ENCODE results near the gene SLC35D2. TPM values are rescaled to one million over a fixed set of nuclear protein-coding genes. Genes with fewer than 3 reads are reported as not detected.

SLC35D2 gene
- total RNA-seq, 1 experiment from 2014 or later = 19.0 TPM

DNA sequence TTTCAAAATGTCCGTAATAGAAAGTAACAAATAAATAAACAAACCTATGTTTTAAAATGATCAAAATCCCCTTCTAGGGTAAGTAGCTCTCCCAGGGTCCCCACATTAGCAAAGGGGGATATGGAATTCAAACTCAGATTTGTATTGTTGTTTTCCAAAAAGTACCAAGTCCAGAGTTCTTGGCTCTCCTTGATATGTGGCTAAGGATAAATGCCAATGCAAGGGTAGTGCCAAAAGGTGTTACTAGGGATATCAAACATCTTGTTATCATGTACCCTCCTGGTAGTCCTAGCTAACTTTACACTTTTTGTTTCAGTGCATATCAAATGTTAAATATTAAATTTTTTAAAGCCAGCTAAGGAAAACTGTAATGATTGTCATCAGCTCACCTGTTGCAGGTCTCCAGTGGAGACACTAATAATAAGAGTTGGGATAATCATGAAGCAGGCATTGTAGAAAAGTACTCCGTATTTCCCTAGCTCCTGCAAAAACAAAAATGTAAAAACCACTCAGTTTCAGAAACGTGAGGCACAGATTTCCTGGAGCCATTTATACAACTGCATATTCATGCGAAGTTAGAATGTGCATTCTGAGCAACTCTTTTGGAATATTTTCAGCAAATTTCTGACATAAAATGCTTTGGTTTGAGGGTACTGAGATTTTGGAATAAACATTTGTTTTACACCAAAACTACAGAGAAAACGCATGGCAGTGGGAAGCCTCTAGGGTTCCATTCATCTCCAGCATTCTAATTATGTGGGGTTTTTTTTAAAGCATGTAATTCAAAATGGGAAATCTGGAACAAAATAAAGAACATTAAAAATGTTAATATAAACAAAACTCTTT lies 39.8 kb downstream of the SLC35D2 start:
- Histone ChIP-seq H3K27ac (ENCODE audit: insufficient read length, low read depth, low read length) (peak overlapping the region; percentile 41), H3K23ac (ENCODE audit: insufficient read length, low read depth, low read length) (no peak overlapping the region), H3T11ph (ENCODE audit: low read length) (peak overlapping the region; percentile 88), H3K9ac (ENCODE audit: extremely low read depth, insufficient read length, low read length) (no peak overlapping the region), H3K56ac (ENCODE audit: insufficient read length, low read depth, low read length) (no peak overlapping the region), H4K5ac (ENCODE audit: insufficient read length, low read depth, low read length) (no peak overlapping the region), H2BK20ac (ENCODE audit: low read depth, low read length, poor library complexity, severe bottlenecking) (peak overlapping the region; percentile 26), H3K27me3 (ENCODE audit: insufficient read depth, low read length) (no peaks in the 10 kb centered on the region), H2BK15ac (ENCODE audit: low read depth, low read length) (no peak overlapping the region), H2BK5ac (ENCODE audit: insufficient read length, low read length) (no peak overlapping the region), H3K4me1 (ENCODE audit: insufficient read depth, low read length) (peaks cover 9% of the 10 kb centered on the region), H4K8ac (replicated peaks; ENCODE audit: insufficient read length, low read depth, low read length) (no peak overlapping the region), H2BK12ac (ENCODE audit: insufficient read length, low read depth, low read length) (no peak overlapping the region), H3K23me2 (ENCODE audit: insufficient read length, low read depth, low read length, poor library complexity, severe bottlenecking) (no peaks in the 10 kb centered on the region), H3K18ac (ENCODE audit: insufficient read length, low read depth, low read length) (peak overlapping the region; percentile 34), H3K9me3 (ENCODE audit: control insufficient read depth, low read depth, low read length) (peaks cover 3% of the 10 kb centered on the region), H3K79me2 (ENCODE audit: insufficient read depth, low read length) (no peaks in the 10 kb centered on the region), H4K91ac (ENCODE audit: insufficient read length, low read depth, low read length) (no peak overlapping the region), H3K4ac (ENCODE audit: low read depth, low read length) (no peak overlapping the region; the same call in 1 of the 2 replicates), H3K79me1 (ENCODE audit: insufficient read depth, low read depth, low read length, poor library complexity, severe bottlenecking) (no peaks in the 10 kb centered on the region), H2BK120ac (ENCODE audit: low read depth, low read length, poor library complexity, severe bottlenecking) (no peak overlapping the region), H2AK5ac (ENCODE audit: insufficient read length, low read length) (peak overlapping the region; percentile 28), H3K14ac (ENCODE audit: insufficient read depth, low read length) (peak overlapping the region; percentile 29; the same call in 1 of the 2 replicates), H4K20me1 (ENCODE audit: control insufficient read depth, insufficient read depth, insufficient read length) (no peaks in the 10 kb centered on the region), H3K4me2 (ENCODE audit: insufficient read depth, insufficient read length, low read length) (no peak overlapping the region), H2AFZ (ENCODE audit: low read length) (no peak overlapping the region)
- Mint-ChIP-seq H3K36me3 (ENCODE audit: insufficient read depth in 1 of 3, low read depth in 3 of 3) (peaks cover 0 to 8% (median 5%) of the 10 kb centered on the region in 3 experiments; a peak in 5 of 7 replicates), H3K27me3 (ENCODE audit: low read depth) (no peaks in the 10 kb centered on the region), H3K4me1 (peaks cover 36 to 52% of the 10 kb centered on the region in 2 experiments), H3K9me3 (peaks cover 4% of the 10 kb centered on the region in 2 experiments; a peak in 3 of 5 replicates), H3K27ac (peak overlapping the region; percentile 27 to 79 (median 61); a peak in 3 of 7 replicates), H3K4me3 (no peak overlapping the region)
- no peak for DNase-seq
- WGBS (ENCODE audit: extremely low coverage, insufficient read length, low lambda C conversion rate) = no CpG with 5 or more reads among the region's 5 CpGs
- TF ChIP-seq, protein P1, sequence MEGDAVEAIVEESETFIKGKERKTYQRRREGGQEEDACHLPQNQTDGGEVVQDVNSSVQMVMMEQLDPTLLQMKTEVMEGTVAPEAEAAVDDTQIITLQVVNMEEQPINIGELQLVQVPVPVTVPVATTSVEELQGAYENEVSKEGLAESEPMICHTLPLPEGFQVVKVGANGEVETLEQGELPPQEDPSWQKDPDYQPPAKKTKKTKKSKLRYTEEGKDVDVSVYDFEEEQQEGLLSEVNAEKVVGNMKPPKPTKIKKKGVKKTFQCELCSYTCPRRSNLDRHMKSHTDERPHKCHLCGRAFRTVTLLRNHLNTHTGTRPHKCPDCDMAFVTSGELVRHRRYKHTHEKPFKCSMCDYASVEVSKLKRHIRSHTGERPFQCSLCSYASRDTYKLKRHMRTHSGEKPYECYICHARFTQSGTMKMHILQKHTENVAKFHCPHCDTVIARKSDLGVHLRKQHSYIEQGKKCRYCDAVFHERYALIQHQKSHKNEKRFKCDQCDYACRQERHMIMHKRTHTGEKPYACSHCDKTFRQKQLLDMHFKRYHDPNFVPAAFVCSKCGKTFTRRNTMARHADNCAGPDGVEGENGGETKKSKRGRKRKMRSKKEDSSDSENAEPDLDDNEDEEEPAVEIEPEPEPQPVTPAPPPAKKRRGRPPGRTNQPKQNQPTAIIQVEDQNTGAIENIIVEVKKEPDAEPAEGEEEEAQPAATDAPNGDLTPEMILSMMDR (conservative IDR thresholded peaks at IDR 0.05) = no peak
